ENCODE data around the gene ATP13A4. TPM values are rescaled to one million over a fixed set of nuclear protein-coding genes. Genes with fewer than 3 reads are reported as not detected.

Gene ATP13A4
- polyA plus RNA-seq, 3 donors = 0.08 to 0.21 (median 0.19) TPM

- TF ChIP-seq CTCF (IDR thresholded peaks at IDR 0.05) = no peak
- peak overlapping the region in 1 of 7 donors; percentile 3 for H3K27ac Mint-ChIP-seq
- intact Hi-C loops (cut with micrococcal nuclease) = no loop called here
- Histone ChIP-seq H3K9ac (ENCODE audit: insufficient read depth, low read length, poor library complexity, severe bottlenecking) (no peak overlapping the region), H3K27ac (ENCODE audit: low read depth in 1 of 2, low read length in 2 of 2) (no peak overlapping the region), H4K20me1 (ENCODE audit: insufficient read depth, low read length) (no peaks in the 10 kb centered on the region), H3K4me3 (replicated peaks in 1 of 3; ENCODE audit: low read depth in 2 of 3, low read length in 3 of 3) (no peak overlapping the region), H3K36me3 (replicated peaks in 1 of 2; ENCODE audit: control insufficient read depth in 1 of 2, insufficient read depth in 2 of 2, low read length in 2 of 2) (no peaks in the 10 kb centered on the region), H3K27me3 (ENCODE audit: control insufficient read depth in 2 of 2, insufficient read depth in 2 of 2, low read length in 2 of 2) (no peaks in the 10 kb centered on the region), H2AFZ (ENCODE audit: insufficient read depth, low read depth, low read length, poor library complexity, severe bottlenecking) (no peak overlapping the region), H3K4me2 (replicated peaks; ENCODE audit: extremely low read depth, low read length, poor library complexity, severe bottlenecking) (no peak overlapping the region), H3K4me1 (ENCODE audit: control insufficient read depth in 1 of 2, insufficient read depth in 2 of 2, low read length in 2 of 2) (no peaks in the 10 kb centered on the region), H3K79me2 (ENCODE audit: insufficient read depth, low read length) (no peaks in the 10 kb centered on the region), H3K9me3 (replicated peaks in 1 of 2; ENCODE audit: control insufficient read depth in 1 of 2, insufficient read depth in 1 of 2, low read length in 2 of 2) (peaks cover 20 to 31% of the 10 kb centered on the region in 2 donors)
- WGBS (ENCODE audit: insufficient coverage) = 100% methylated on average over 4 of the region's 4 CpGs
- no peak overlapping the region for H3K4me3 Mint-ChIP-seq
- H3K36me3 Mint-ChIP-seq = no peaks in the 10 kb centered on the region
- H3K27me3 Mint-ChIP-seq (ENCODE audit: low read depth in 3 of 3) = peaks cover 0 to 2% (median 0%) of the 10 kb centered on the region in 3 donors
- no peak for DNase-seq
- peaks cover 12 to 30% (median 19%) of the 10 kb centered on the region in 7 donors for H3K9me3 Mint-ChIP-seq
- no peaks in the 10 kb centered on the region for H3K4me1 Mint-ChIP-seq
These were observed 135.9 kb downstream of the ATP13A4 start for GRCh38 chr3:193418576-193419373.

- no peaks in the 10 kb centered on the region for H3K4me1 Mint-ChIP-seq
- no CpG with 5 or more reads among the region's 2 CpGs for whole genome bisulfite sequencing (ENCODE audit: insufficient coverage)
- no peak overlapping the region for H3K27ac Mint-ChIP-seq
- H4K20me1 ChIP-seq (ENCODE audit: insufficient read depth, low read length) = no peaks in the 10 kb centered on the region
- intact Hi-C loops (cut with micrococcal nuclease) = no loop called here
- H3K27ac ChIP-seq (ENCODE audit: low read depth in 1 of 2, low read length in 2 of 2) = no peak overlapping the region
- no peak overlapping the region for H3K4me2 ChIP-seq (replicated peaks; ENCODE audit: extremely low read depth, low read length, poor library complexity, severe bottlenecking)
- H3K9ac ChIP-seq (ENCODE audit: insufficient read depth, low read length, poor library complexity, severe bottlenecking) = no peak overlapping the region
- H3K36me3 Mint-ChIP-seq = no peaks in the 10 kb centered on the region
- no peak overlapping the region for H2AFZ ChIP-seq (ENCODE audit: insufficient read depth, low read depth, low read length, poor library complexity, severe bottlenecking)
- peaks cover 0 to 2% (median 0%) of the 10 kb centered on the region in 3 donors for H3K27me3 Mint-ChIP-seq (ENCODE audit: low read depth in 3 of 3)
- no peak for DNase-seq
- H3K9me3 Mint-ChIP-seq = peaks cover 16 to 31% (median 22%) of the 10 kb centered on the region in 7 donors
- H3K79me2 ChIP-seq (ENCODE audit: insufficient read depth, low read length) = no peaks in the 10 kb centered on the region
- H3K4me3 ChIP-seq (replicated peaks in 1 of 3; ENCODE audit: low read depth in 2 of 3, low read length in 3 of 3) = no peak overlapping the region
- no peaks in the 10 kb centered on the region for H3K27me3 ChIP-seq (ENCODE audit: control insufficient read depth in 2 of 2, insufficient read depth in 2 of 2, low read length in 2 of 2)
- no peaks in the 10 kb centered on the region for H3K4me1 ChIP-seq (ENCODE audit: control insufficient read depth in 1 of 2, insufficient read depth in 2 of 2, low read length in 2 of 2)
- no peak overlapping the region for H3K4me3 Mint-ChIP-seq
- no peak for TF ChIP-seq CTCF (IDR thresholded peaks at IDR 0.05)
- H3K36me3 ChIP-seq (replicated peaks in 1 of 2; ENCODE audit: control insufficient read depth in 1 of 2, insufficient read depth in 2 of 2, low read length in 2 of 2) = no peaks in the 10 kb centered on the region
- peaks cover 23 to 31% of the 10 kb centered on the region in 2 donors for H3K9me3 ChIP-seq (replicated peaks in 1 of 2; ENCODE audit: control insufficient read depth in 1 of 2, insufficient read depth in 1 of 2, low read length in 2 of 2)
These were observed 138.1 kb downstream of the ATP13A4 start for GRCh38 chr3:193416629-193417028.

Data from CD14-positive monocyte (primary cell).